HT1080 (cell line): ENCODE data around the gene MAGI3. TPM values are rescaled to one million over a fixed set of nuclear protein-coding genes. Genes with fewer than 3 reads are reported as not detected.

Experiments
- DNase-seq: peaks from one replicate; pipeline ENCODE4 v3.0.0-alpha.2; 2015; ENCODE audit warnings: low read depth
- total RNA-seq: library from RNA; depleted of rRNA; stranded (reverse); fragments of >200 nt; shearing (Covaris generic); gene quantifications from 2 replicates; pipeline ENCODE4 v1.2.3, GENCODE V29; 2014

Gene MAGI3
- total RNA-seq, 1 experiment from 2014 or later: 7.8 TPM

- DNase-seq: no peak
Measured at GRCh38 chr1:113653741-113654140, 263.4 kb downstream of the MAGI3 start.

DNA sequence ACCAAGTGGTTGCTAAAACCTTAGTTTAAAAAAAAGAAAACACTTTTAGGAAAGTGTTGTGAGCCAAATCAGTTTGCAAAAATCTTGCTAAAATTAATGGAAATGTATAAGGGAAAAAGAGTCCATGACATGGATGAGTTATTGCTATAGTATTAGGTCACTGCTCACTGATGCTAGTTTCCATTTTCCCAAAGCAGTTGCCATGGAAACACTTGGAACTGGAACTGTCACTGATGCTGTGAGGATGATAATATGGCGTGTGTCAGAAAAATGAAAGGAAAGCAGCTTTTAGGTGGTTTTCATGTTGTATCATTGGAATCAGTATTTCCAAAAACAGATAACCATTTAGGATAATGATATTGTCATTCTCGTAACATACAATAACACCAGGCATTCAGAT is 264.6 kb downstream of the MAGI3 start:
- DNase-seq: no peak

DNA sequence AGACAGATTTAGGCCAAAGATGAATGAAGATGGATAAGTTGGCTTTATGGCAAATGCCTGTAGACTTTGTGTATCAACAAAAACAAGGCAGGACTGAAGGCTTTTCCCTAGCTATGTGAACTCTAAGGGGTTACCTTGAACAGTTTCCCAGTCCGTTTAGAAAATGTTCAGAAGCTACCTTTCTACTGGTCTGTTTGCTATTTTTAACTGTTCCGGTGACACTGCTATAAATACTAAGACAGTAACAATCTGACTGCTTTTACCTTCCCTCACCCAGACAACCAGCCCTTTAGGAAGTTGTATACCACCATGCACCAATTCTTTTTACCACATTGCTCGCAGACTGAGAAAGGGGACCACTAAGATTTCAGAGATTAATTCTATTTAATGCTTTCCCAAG is 266.8 kb downstream of the MAGI3 start:
- DNase-seq: no peak

- DNase-seq: no peak
Measured at GRCh38 chr1:113657556-113658063, 267.3 kb downstream of the MAGI3 start.

DNA sequence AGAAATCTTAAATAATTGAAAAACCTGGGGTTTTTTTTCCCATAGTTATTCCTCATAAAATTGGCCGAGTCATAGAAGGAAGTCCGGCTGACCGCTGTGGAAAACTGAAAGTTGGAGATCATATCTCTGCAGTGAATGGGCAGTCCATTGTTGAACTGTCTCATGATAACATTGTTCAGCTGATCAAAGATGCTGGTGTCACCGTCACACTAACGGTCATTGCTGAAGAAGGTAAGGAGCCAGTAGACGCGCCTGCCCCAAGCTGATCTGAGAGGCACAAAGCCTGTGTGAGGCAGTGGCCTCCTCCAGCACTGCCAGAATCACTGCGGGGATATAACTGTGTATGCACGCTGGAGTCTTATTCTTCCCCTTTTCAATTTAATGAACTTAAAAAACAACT is 268.7 kb downstream of the MAGI3 start:
- DNase-seq: no peak

GRCh38 chr1:113659556-113659955 is 269.2 kb downstream of the MAGI3 start:
- DNase-seq: no peak

- no peak for DNase-seq
Measured at GRCh38 chr1:113660088-113660487, 269.8 kb downstream of the MAGI3 start.

DNA sequence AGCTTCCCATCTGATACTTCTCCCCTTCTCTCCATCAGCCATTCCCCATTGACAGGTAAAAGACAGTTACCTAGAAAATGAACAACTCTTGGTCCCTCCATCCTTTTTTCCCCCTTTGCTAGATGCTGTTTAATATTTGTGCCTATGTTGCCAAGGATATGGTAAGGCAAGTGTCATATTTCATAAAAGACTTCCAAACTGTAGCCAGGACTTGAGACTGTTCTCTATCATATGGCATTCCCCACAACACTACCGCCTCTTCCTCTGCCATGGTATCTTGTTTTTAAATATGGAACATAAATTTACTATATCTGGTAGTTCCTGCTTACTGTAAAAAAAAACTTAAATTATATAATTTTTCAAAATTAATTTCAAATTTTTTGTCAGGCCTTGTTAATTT is 271.8 kb downstream of the MAGI3 start:
- DNase-seq: no peak

GRCh38 chr1:113663165-113663951 is 273.0 kb downstream of the MAGI3 start:
- DNase-seq: no peak

DNA sequence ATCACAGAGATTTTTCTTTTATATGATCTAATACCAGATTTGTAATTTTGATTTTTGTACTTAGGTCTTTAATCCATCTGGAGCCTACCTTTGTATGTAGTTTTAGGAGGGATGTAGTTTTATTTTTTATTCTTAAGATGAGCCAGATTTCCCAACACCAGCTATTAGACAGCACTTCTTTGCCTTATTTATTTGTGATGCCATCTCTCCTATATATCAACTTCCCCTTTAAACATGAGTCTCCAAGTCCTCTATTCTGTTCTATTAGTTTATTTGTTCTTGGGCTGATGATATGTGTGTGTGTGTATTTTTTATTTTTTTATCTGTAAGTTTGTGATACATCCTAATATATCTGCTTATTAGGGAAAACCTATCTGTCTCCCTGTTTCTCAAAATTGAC is 274.8 kb downstream of the MAGI3 start:
- DNase-seq: no peak

DNA sequence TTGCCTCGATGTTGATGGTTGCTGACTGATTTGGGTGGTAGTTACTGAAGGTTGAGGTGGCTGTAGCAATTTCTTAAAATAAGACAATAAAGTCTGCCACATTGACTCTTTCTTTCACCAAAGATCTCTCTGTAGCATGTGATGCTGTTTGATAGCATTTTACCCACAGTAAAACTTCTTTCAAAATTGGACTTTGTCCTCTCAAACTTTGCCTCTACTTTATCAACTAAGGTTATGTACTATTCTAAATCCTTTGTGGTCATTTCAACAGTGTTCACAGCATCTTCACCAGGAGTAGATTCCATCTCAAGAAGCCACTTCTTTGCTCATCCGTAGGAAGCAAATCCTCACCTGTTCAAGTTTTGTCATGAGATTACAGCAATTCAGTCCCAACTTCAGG is 275.8 kb downstream of the MAGI3 start:
- DNase-seq: no peak

GRCh38 chr1:113669988-113670387 is 279.7 kb downstream of the MAGI3 start:
- no peak for DNase-seq

DNA sequence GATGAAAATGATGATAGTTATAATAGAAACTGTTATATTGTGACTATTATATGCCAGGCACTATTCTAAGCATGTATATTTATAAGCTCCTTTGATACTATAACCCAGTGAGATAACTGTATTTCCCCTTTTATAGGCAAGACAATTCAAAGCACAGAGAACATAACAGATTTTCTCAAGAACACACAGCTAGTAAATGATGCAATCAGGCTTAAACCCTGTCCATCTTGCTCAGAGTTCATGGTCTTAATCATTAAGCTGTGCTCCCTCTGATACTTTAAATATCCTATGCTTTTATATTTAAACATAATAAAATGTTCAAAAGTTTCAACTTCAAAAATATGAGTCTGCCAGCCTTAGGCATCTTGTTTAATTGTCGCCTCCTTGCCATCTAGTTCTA is 280.3 kb downstream of the MAGI3 start:
- no peak for DNase-seq

DNA sequence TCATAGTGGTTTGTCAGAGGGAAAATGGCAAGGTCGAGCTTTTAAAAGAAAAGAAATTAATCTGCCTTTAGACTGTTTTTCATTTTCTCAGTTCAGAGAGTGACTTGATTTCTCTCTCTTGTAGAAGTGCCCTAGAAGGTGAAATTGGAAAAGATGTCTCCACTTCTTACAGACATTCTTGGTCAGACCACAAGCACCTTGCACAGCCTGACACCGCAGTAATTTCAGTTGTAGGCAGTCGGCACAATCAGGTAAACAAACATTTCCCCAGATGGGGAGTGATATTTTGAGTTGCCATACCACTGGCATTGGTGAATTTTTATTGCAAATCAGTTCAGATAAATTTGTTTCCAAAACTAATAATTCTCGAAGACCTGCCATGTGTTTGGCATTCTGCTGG is 282.2 kb downstream of the MAGI3 start:
- DNase-seq: no peak

GRCh38 chr1:113674591-113674990 is 284.3 kb downstream of the MAGI3 start:
- DNase-seq: no peak

DNA sequence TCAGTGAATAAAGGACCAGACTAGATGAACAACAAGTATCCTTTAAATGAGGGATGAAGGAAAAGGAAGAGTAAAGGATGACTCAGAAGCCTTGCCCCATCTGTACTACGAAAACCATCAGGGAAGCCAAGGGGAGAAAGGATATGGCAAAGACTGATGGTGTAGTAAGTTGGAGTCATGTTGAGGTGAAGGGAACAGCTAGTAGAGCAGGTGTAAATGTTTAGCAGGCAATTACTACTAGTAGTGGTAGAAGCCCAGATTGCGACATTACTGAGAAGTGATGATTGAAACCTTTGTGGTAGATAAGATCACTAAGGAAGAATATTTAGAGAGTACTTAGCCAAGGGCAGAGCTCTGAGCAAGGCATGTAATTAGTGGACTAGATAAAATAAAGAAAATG is 285.0 kb downstream of the MAGI3 start:
- peak; percentile 25 for DNase-seq

- DNase-seq: no peak
Measured at GRCh38 chr1:113676524-113676923, 286.2 kb downstream of the MAGI3 start.

GRCh38 chr1:113677250-113678158 is 287.2 kb downstream of the MAGI3 start:
- DNase-seq: peak; percentile 34

- DNase-seq: no peak
Measured at GRCh38 chr1:113678159-113678469, 287.8 kb downstream of the MAGI3 start.

DNA sequence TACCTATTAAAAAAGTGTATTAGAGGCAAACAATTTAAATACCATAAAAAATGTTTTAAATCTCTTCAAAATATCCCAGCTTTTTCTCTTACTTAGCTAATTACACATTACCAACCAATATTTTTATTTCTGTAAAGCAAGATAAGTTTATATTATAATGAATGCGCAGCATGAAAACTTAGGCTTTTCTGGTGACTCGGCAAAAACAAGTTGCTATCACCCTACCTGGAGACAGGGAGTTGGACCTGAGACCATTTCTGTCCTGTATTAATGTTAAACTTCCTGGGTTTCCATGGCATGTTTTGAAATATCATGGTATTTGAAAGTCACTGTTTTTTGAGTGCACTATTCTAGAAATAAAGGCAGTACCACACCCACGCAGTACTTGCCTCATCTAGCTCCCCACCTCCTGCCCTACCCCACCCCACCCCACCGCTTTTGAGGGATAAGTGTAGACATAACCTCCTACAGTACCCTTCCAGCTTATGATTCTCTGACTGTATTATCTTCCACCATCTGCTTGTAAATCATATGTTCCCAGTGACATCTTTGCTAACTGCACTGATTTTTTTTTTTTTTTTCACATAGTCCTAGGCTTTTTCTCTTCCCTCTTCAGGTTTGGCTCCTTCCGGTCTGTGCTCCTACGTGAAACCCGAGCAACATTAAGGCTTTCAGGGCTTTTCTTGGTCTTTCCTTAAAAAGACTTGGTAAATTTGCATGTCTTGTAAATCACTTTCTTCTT is 291.5 kb downstream of the MAGI3 start:
- DNase-seq: no peak

GRCh38 chr1:113683384-113684152 is 293.3 kb downstream of the MAGI3 start:
- DNase-seq: no peak
